Loucy (cell line): Measurements from ENCODE around the gene PLCG2.

Experiments
- CTCF ChIP-seq: fragments of 200-600 bp; sonication (generic); conservative IDR thresholded peaks from 2 replicates; pipeline ENCODE4 v1.5.1; 2014; ENCODE audit warnings: mild to moderate bottlenecking, antibody characterized with exemption, low read length
- EZH2phosphoT487 ChIP-seq: fragments of 200-600 bp; IDR thresholded peaks from 2 replicates; pipeline ENCODE4 v1.6.1; 2018; ENCODE audit warnings: antibody characterized with exemption, mild to moderate bottlenecking, moderate library complexity, borderline replicate concordance

- TF ChIP-seq CTCF: no peak
- no peak for TF ChIP-seq EZH2phosphoT487
Observed at GRCh38 chr16:81744385-81744784, 34.7 kb upstream of the PLCG2 start.
